Activated B cell treated with CpG ODN at 0.5 μM for 24 hours (primary cell): ENCODE data around the gene CHMP3. TPM values are rescaled to one million over a fixed set of nuclear protein-coding genes. Genes with fewer than 3 reads are reported as not detected.

Source experiments
- ATAC-seq: fragments of 200-7000 bp; cut with Tn5 transposase; one replicate; pipeline ENCODE4 v1.10.0; 2021; ENCODE audit warnings: low read depth, mild to moderate bottlenecking, moderate library complexity
- CTCF ChIA-PET: fragments of 350-600 bp; sonication (Branson Sonifier 250); formaldehyde crosslinking; loops from one replicate; lab custom pipeline; 2021; ENCODE audit warnings: antibody characterized with exemption; lab: Charles Lee
- POLR2A ChIA-PET: fragments of 350-600 bp; sonication (Branson Sonifier 250); formaldehyde crosslinking; loops from one replicate; lab custom pipeline; 2021; ENCODE audit warnings: antibody characterized with exemption; lab: Charles Lee
- DNase-seq: peaks from one replicate; pipeline ENCODE4 v3.0.0; 2022
- H3K27ac Mint-ChIP-seq: one replicate; pipeline ENCODE4 v1.8.0; 2020; ENCODE audit warnings: mixed read lengths
- H3K27me3 Mint-ChIP-seq: one replicate; pipeline ENCODE4 v1.8.0; 2021; ENCODE audit warnings: mixed read lengths
- H3K36me3 Mint-ChIP-seq: one replicate; pipeline ENCODE4 v1.8.0; 2021; ENCODE audit warnings: low read depth, mixed read lengths
- H3K4me1 Mint-ChIP-seq: one replicate; pipeline ENCODE4 v1.8.0; 2021; ENCODE audit warnings: mixed read lengths
- H3K4me3 Mint-ChIP-seq: one replicate; pipeline ENCODE4 v1.8.0; 2020; ENCODE audit warnings: mild to moderate bottlenecking, mixed read lengths
- H3K9me3 Mint-ChIP-seq: one replicate; pipeline ENCODE4 v1.8.0; 2020; ENCODE audit warnings: mixed read lengths
- CTCF ChIP-seq: fragments of 200-600 bp; IDR thresholded peaks from one replicate; pipeline ENCODE4 v1.8.0; 2022; ENCODE audit warnings: antibody characterized with exemption, mild to moderate bottlenecking
- intact Hi-C: fragments of 100-400 bp; cut with micrococcal nuclease; formaldehyde crosslinking; loops from one replicate; pipeline ENCODE4 v1.15.1; 2024
- total RNA-seq: library from RNA; stranded (reverse); gene quantifications from 2 replicates; pipeline ENCODE4 v1.2.3, GENCODE V29; 2022

Gene CHMP3
- total RNA-seq, result 61.4 and 66.9 TPM in 2 replicates

GRCh38 chr2:86562922-86563649 is at the start of gene CHMP3:
CHMP3 (minus strand) TSS chr2:86563443; CDS start chr2:86563348, 95 bp downstream.
- POLR2A ChIA-PET, result interaction anchor here (1.3 to 2.7 kb wide), 4 partner anchors 42 to 121 kb away, joined by 3 to 32 read pairs (median 8); partner anchors contain the start of gene KDM3A
- TF ChIP-seq CTCF, result no peak
- no peaks in the 10 kb centered on the region for H3K9me3 Mint-ChIP-seq
- peak within 1 kb of the TSS; percentile 98 for H3K27ac Mint-ChIP-seq
- ATAC-seq (peak; percentile 89), DNase-seq (peak; percentile 94)
- CTCF ChIA-PET, result no interaction called here
- peaks cover under 1% of the 10 kb centered on the region for H3K27me3 Mint-ChIP-seq
- intact Hi-C loops, result loop anchor here (1.0 to 10.0 kb wide), 6 partner anchors 60 to 1494 kb away; partner anchors contain the start of genes KDM3A, KRCC1, RNF103 and TGOLN2
- peaks cover 38% of the 10 kb centered on the region for H3K4me1 Mint-ChIP-seq
- peaks cover 22% of the 10 kb centered on the region for H3K36me3 Mint-ChIP-seq
- H3K4me3 Mint-ChIP-seq, result peak within 1 kb of the TSS; percentile 97

GRCh38 chr2:86610871-86611270 is 47.6 kb upstream of the CHMP3 start:
- ATAC-seq, result no peak
- H3K27ac Mint-ChIP-seq, result no peak overlapping the region
- no peak for DNase-seq
- POLR2A ChIA-PET, result no interaction called here
- no peaks in the 10 kb centered on the region for H3K9me3 Mint-ChIP-seq
- no peaks in the 10 kb centered on the region for H3K27me3 Mint-ChIP-seq
- H3K4me1 Mint-ChIP-seq, result peaks cover 6% of the 10 kb centered on the region
- no peak for TF ChIP-seq CTCF
- peaks cover 57% of the 10 kb centered on the region for H3K36me3 Mint-ChIP-seq
- intact Hi-C loops, result no loop called here
- CTCF ChIA-PET, result no interaction called here
- no peak overlapping the region for H3K4me3 Mint-ChIP-seq

- no peak for TF ChIP-seq CTCF
- POLR2A ChIA-PET, result interaction anchor here (0.6 kb wide), 1 partner anchor 22 kb away, joined by 4 read pairs; no protein-coding TSS in a partner anchor
- DNase-seq, result no peak
- Mint-ChIP-seq H3K27ac (no peak overlapping the region), H3K36me3 (peaks cover 63% of the 10 kb centered on the region), H3K4me1 (peaks cover 9% of the 10 kb centered on the region), H3K4me3 (no peak overlapping the region), H3K9me3 (no peaks in the 10 kb centered on the region), H3K27me3 (no peaks in the 10 kb centered on the region)
- CTCF ChIA-PET, result no interaction called here
- intact Hi-C loops, result no loop called here
- ATAC-seq, result no peak
Observed at GRCh38 chr2:86608832-86609410, 45.7 kb upstream of the CHMP3 start.

- POLR2A ChIA-PET, result interaction anchor here (1.4 kb wide), 1 partner anchor 19 kb away, joined by 3 read pairs; no protein-coding TSS in a partner anchor
- ATAC-seq, result no peak
- CTCF ChIA-PET, result no interaction called here
- intact Hi-C loops, result no loop called here
- Mint-ChIP-seq H3K36me3 (peaks cover 37% of the 10 kb centered on the region), H3K27me3 (no peaks in the 10 kb centered on the region), H3K9me3 (no peaks in the 10 kb centered on the region), H3K4me1 (peaks cover 9% of the 10 kb centered on the region), H3K4me3 (no peak overlapping the region), H3K27ac (no peak overlapping the region)
- DNase-seq, result no peak
- no peak for TF ChIP-seq CTCF
Observed at GRCh38 chr2:86603905-86604304, 40.7 kb upstream of the CHMP3 start.

- Mint-ChIP-seq H3K27me3 (no peaks in the 10 kb centered on the region), H3K27ac (no peak overlapping the region), H3K9me3 (no peaks in the 10 kb centered on the region), H3K4me3 (no peak overlapping the region), H3K4me1 (no peaks in the 10 kb centered on the region), H3K36me3 (peaks cover 9% of the 10 kb centered on the region)
- DNase-seq (no peak), ATAC-seq (no peak)
- POLR2A ChIA-PET, result no interaction called here
- CTCF ChIA-PET, result no interaction called here
- intact Hi-C loops, result no loop called here
- TF ChIP-seq CTCF, result no peak
Observed at GRCh38 chr2:86598966-86599365, 35.7 kb upstream of the CHMP3 start.
